Iris pigment epithelial cell (primary cell): ENCODE measurements around the gene ADSS1.
A peak's percentile ranks its signal among the peaks of the same experiment; 100 is the strongest.

Experiments
- DNase-seq: peaks from one replicate; pipeline ENCODE4 v3.0.0-alpha.2; 2011; ENCODE audit warnings: low read depth

ADSS1 gene

GRCh38 chr14:104723651-104724406 is at the start of gene ADSS1:
TSS of gene ADSS1 (plus strand) at chr14:104724229. CDS start at chr14:104724271, 42 bp downstream.
- DNase-seq = peak; percentile 21

- no peak for DNase-seq
Observed at GRCh38 chr14:104675447-104675846, 48.6 kb upstream of the ADSS1 start.

- DNase-seq = no peak
Observed at GRCh38 chr14:104676130-104676693, 47.8 kb upstream of the ADSS1 start.

- peak; percentile 43 for DNase-seq
Observed at GRCh38 chr14:104676694-104677511, 47.1 kb upstream of the ADSS1 start.

- DNase-seq = peak; percentile 85
Observed at GRCh38 chr14:104677512-104678332, 46.3 kb upstream of the ADSS1 start.

GRCh38 chr14:104678346-104678745 is 45.7 kb upstream of the ADSS1 start:
- DNase-seq = no peak

GRCh38 chr14:104678901-104679705 is 44.9 kb upstream of the ADSS1 start:
- no peak for DNase-seq

- peak; percentile 87 for DNase-seq
Observed at GRCh38 chr14:104680056-104680805, 43.8 kb upstream of the ADSS1 start.

- peak; percentile 89 for DNase-seq
Observed at GRCh38 chr14:104680806-104681688, 43.0 kb upstream of the ADSS1 start.

- DNase-seq = peak; percentile 81
Observed at GRCh38 chr14:104681689-104682074, 42.3 kb upstream of the ADSS1 start.

GRCh38 chr14:104682107-104682593 is 41.9 kb upstream of the ADSS1 start:
- DNase-seq = no peak

GRCh38 chr14:104683653-104684448 is 40.2 kb upstream of the ADSS1 start:
- no peak for DNase-seq

- DNase-seq = no peak
Observed at GRCh38 chr14:104684449-104684821, 39.6 kb upstream of the ADSS1 start.

- DNase-seq = no peak
Observed at GRCh38 chr14:104685216-104685997, 38.6 kb upstream of the ADSS1 start.

GRCh38 chr14:104685998-104686610 is 37.9 kb upstream of the ADSS1 start:
- DNase-seq = no peak

GRCh38 chr14:104686624-104687517 is 37.2 kb upstream of the ADSS1 start:
- no peak for DNase-seq
